HepG2 (cell line): Measurements from ENCODE around the gene MS4A1. TPM values are rescaled to one million over a fixed set of nuclear protein-coding genes. Genes with fewer than 3 reads are reported as not detected.

ENCODE experiments used
- CHCHD3 ChIP-seq: sonication (generic); formaldehyde crosslinking; IDR thresholded peaks from 2 replicates; pipeline ENCODE4 v1.8.0; 2022; ENCODE audit warnings: mild to moderate bottlenecking, missing genetic modification reagents, moderate library complexity
- CREB1 ChIP-seq, 2 experiments: fragments of 450-650 bp in 1 of 2; IDR thresholded peaks; 2 replicates each; pipeline ENCODE4 v1.6.1; 2016 to 2017; ENCODE audit warnings: control low read depth in 1 of 2, mild to moderate bottlenecking in 1 of 2, missing compliant biosample characterization in 1 of 2, missing genetic modification characterization in 1 of 2
- EP300 ChIP-seq, 3 experiments: sonication (generic) in 1 of 3; formaldehyde crosslinking in 1 of 3; IDR thresholded peaks; 2 replicates each; pipeline versions ENCODE4 v1.5.1 to v1.6.1; 2011 to 2020; ENCODE audit warnings: low read depth in 2 of 3, low read length in 2 of 3, borderline replicate concordance in 1 of 3, improper control_type of control experiment in 1 of 3, mild to moderate bottlenecking in 1 of 3, missing genetic modification reagents in 1 of 3, moderate library complexity in 1 of 3
- FIP1L1 ChIP-seq: fragments of 200-400 bp; formaldehyde crosslinking; IDR thresholded peaks from 2 replicates; pipeline ENCODE4 v1.6.1; 2018; ENCODE audit warnings: low read depth, mild to moderate bottlenecking, low read length, moderate library complexity, borderline replicate concordance; ENCODE audit not compliant: insufficient read depth
- HBP1 ChIP-seq: IDR thresholded peaks from 2 replicates; pipeline ENCODE4 v1.6.1; 2016; ENCODE audit warnings: low read depth, control low read depth
- SIN3A ChIP-seq: IDR thresholded peaks from 2 replicates; pipeline ENCODE4 v1.6.1; 2011; ENCODE audit warnings: low read depth, mild to moderate bottlenecking, control low read depth, low read length, borderline replicate concordance
- TAF15 ChIP-seq: fragments of 200-400 bp; formaldehyde crosslinking; IDR thresholded peaks from one replicate; pipeline ENCODE4 v1.6.1; 2018; ENCODE audit warnings: mild to moderate bottlenecking, low read depth, low read length; ENCODE audit not compliant: poor library complexity, severe bottlenecking
- ZNF513 ChIP-seq: sonication (generic); formaldehyde crosslinking; conservative IDR thresholded peaks from 2 replicates; pipeline ENCODE4 v1.5.0; 2020; ENCODE audit warnings: missing genetic modification reagents
- polyA plus RNA-seq, 8 experiments: library from polyadenylated mRNA; depleted of rRNA in 3 of 8; stranded (reverse) in 7 of 8; unstranded in 1 of 8; fragments of >200 nt; fragmentation: Illumina TruSeq in 4 of 8; extraction: Trizol in 4 of 8; gene quantifications; 2 replicates each; pipeline versions ENCODE4 v1.2.1 to v1.2.3, GENCODE V29; 2011 to 2016; ENCODE audit warnings: low read depth in 4 of 8, missing spikeins in 1 of 8, mixed read lengths in 1 of 8; ENCODE audit not compliant: insufficient read depth in 1 of 8
- total RNA-seq, 5 experiments: library from RNA; depleted of rRNA; stranded (reverse); fragments of >200 nt; fragmentation: Illumina TruSeq; extraction: Trizol; gene quantifications; 2 replicates each; pipeline ENCODE4 v1.2.3, GENCODE V29; 2016; ENCODE audit warnings: low read depth in 1 of 5
- TF ChIP-seq, protein P1 (sequence below): sonication (generic); formaldehyde crosslinking; IDR thresholded peaks from 2 replicates; pipeline ENCODE4 v1.9.0; 2022; ENCODE audit warnings: low read depth, missing genetic modification reagents
- TF ChIP-seq, protein P2 (sequence below): sonication (generic); formaldehyde crosslinking; IDR thresholded peaks from 2 replicates; pipeline ENCODE4 v1.8.0; 2022; ENCODE audit warnings: low read depth, missing genetic modification reagents

MS4A1 gene
- total and polyA plus RNA-seq, 2 of the 13 experiments (the other 11 are each of a cell fraction or from before 2014, with no cell fraction given), result 0.01 TPM; not detected in 1

- TF ChIP-seq EP300 (IDR thresholded peaks at IDR 0.05; ENCODE audit: low read depth in 2 of 2, low read length in 2 of 2), result no peak
- TF ChIP-seq EP300 (CRISPR knock-in tag; IDR thresholded peaks at IDR 0.05; ENCODE audit: borderline replicate concordance), result no peak
- no peak for TF ChIP-seq CREB1 (IDR thresholded peaks at IDR 0.05)
- TF ChIP-seq CREB1 (CRISPR knock-in tag; IDR thresholded peaks at IDR 0.05), result no peak
- TF ChIP-seq FIP1L1, result no peak
- TF ChIP-seq, protein P1, sequence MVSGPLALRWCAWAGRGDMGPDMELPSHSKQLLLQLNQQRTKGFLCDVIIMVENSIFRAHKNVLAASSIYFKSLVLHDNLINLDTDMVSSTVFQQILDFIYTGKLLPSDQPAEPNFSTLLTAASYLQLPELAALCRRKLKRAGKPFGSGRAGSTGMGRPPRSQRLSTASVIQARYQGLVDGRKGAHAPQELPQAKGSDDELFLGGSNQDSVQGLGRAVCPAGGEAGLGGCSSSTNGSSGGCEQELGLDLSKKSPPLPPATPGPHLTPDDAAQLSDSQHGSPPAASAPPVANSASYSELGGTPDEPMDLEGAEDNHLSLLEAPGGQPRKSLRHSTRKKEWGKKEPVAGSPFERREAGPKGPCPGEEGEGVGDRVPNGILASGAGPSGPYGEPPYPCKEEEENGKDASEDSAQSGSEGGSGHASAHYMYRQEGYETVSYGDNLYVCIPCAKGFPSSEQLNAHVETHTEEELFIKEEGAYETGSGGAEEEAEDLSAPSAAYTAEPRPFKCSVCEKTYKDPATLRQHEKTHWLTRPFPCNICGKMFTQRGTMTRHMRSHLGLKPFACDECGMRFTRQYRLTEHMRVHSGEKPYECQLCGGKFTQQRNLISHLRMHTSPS (CRISPR knock-in tag), result no peak
- TF ChIP-seq HBP1 (CRISPR knock-in tag), result no peak
- TF ChIP-seq ZNF513, result no peak
- TF ChIP-seq, protein P2, sequence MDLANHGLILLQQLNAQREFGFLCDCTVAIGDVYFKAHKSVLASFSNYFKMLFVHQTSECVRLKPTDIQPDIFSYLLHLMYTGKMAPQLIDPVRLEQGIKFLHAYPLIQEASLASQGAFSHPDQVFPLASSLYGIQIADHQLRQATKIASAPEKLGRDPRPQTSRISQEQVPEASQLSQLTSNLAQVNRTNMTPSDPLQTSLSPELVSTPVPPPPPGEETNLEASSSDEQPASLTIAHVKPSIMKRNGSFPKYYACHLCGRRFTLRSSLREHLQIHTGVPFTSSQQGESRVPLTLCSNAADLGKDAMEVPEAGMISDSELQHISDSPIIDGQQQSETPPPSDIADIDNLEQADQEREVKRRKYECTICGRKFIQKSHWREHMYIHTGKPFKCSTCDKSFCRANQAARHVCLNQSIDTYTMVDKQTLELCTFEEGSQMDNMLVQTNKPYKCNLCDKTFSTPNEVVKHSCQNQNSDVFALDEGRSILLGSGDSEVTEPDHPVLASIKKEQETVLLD, result no peak
- TF ChIP-seq CHCHD3 (CRISPR knock-in tag), result no peak
- TF ChIP-seq SIN3A, result no peak
- no peak for TF ChIP-seq TAF15
- TF ChIP-seq, all 625 proteins: peak for 0
Measured at GRCh38 chr11:60500276-60500910, 44.7 kb downstream of the MS4A1 start (continued).
